ENCODE results near the gene THAP7.
"Not testable (repeated sequence)": the region's sequence is repeated elsewhere in the genome, so short reads cannot be mapped to it uniquely, and the experiment has no call there.

Gene THAP7

GRCh38 chr22:20978419-20978818 is 23.5 kb downstream of the THAP7 start:
- no peak for DNase-seq (ENCODE audit: low read depth)

GRCh38 chr22:20977516-20978170 is 24.3 kb downstream of the THAP7 start:
- DNase-seq (ENCODE audit: low read depth), result no peak

- no peak for DNase-seq (ENCODE audit: low read depth)
Observed at GRCh38 chr22:20977019-20977418, 24.9 kb downstream of the THAP7 start.

- no peak for DNase-seq (ENCODE audit: low read depth)
Observed at GRCh38 chr22:20976291-20976877, 25.5 kb downstream of the THAP7 start.

- DNase-seq (ENCODE audit: low read depth), result no peak
Observed at GRCh38 chr22:20975541-20976290, 26.2 kb downstream of the THAP7 start.

- DNase-seq (ENCODE audit: low read depth), result no peak
Observed at GRCh38 chr22:20974336-20974955, 27.5 kb downstream of the THAP7 start.

GRCh38 chr22:20973634-20974286 is 28.2 kb downstream of the THAP7 start:
- no peak for DNase-seq (ENCODE audit: low read depth)

- no peak for DNase-seq (ENCODE audit: low read depth)
Observed at GRCh38 chr22:20972933-20973577, 28.9 kb downstream of the THAP7 start.

- DNase-seq (ENCODE audit: low read depth), result not testable (repeated sequence)
Observed at GRCh38 chr22:20972014-20972694, 29.8 kb downstream of the THAP7 start.

GRCh38 chr22:20970939-20971657 is 30.8 kb downstream of the THAP7 start:
- no peak for DNase-seq (ENCODE audit: low read depth)

GRCh38 chr22:20968281-20968977 is 33.5 kb downstream of the THAP7 start:
- DNase-seq (ENCODE audit: low read depth), result no peak

GRCh38 chr22:20967697-20968211 is 34.2 kb downstream of the THAP7 start:
- no peak for DNase-seq (ENCODE audit: low read depth)

GRCh38 chr22:20966883-20967696 is 34.8 kb downstream of the THAP7 start, which contains the start of gene AIFM3:
Gene AIFM3 (plus strand): TSS chr22:20967255. CDS start chr22:20967945, 690 bp downstream.
- DNase-seq (ENCODE audit: low read depth), result no peak

- DNase-seq (ENCODE audit: low read depth), result no peak
Observed at GRCh38 chr22:20965888-20966855, 35.7 kb downstream of the THAP7 start.

GRCh38 chr22:20965104-20965887 is 36.6 kb downstream of the THAP7 start:
- DNase-seq (ENCODE audit: low read depth), result no peak

GRCh38 chr22:20964799-20965103 is 37.2 kb downstream of the THAP7 start:
- DNase-seq (ENCODE audit: low read depth), result no peak

All from activated T-helper 9 cell treated with anti-CD3 and anti-CD28 coated beads, Interleukin-2, amount 50 U/mL, for 16 hours (primary cell).